ENCODE measurements around the gene CDS1. TPM values are rescaled to one million over a fixed set of nuclear protein-coding genes. Genes with fewer than 3 reads are reported as not detected.

Gene CDS1
- total RNA-seq, 6 donors from 2014 or later, result 6.5 to 39.8 (median 19.2) TPM

DNA sequence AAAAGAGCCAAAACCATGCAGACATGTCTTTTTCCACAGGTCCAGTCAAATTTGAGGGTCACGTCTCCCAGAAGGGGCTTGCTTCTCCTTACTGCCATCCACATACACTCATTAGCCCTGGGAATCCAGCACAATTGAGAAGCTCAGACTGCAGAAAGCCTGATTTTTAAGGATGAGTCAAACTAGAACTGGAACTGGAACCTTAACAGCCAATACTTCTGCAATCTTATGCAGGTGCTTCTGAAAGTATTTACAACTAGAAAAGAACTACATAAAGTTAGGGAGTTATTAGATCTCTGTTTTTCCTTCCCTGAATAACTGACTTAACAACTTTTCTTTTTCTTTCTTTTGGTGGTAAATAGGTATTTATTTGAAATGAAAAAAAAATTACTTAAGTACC, 86.3 kb downstream of the CDS1 start:
- Histone ChIP-seq H3K27ac (no peak overlapping the region), H3K9me3 (no peaks in the 10 kb centered on the region), H3K4me3 (no peak overlapping the region), H3K4me1 (peaks cover 0 to 6% (median 3%) of the 10 kb centered on the region in 4 donors), H3K27me3 (no peaks in the 10 kb centered on the region), H3K36me3 (peaks cover 0 to 60% (median 14%) of the 10 kb centered on the region in 4 donors)
- DNase-seq, result no peak
- TF ChIP-seq EP300 (IDR thresholded peaks at IDR 0.05) (no peak), POLR2A (IDR thresholded peaks at IDR 0.05) (no peak), CTCF (IDR thresholded peaks at IDR 0.05) (no peak), POLR2AphosphoS5 (IDR thresholded peaks at IDR 0.05) (no peak)
- WGBS, 2 donors, result 90 to 92% methylated on average over 1 of the region's 1 CpG
- no peak for ATAC-seq (ENCODE audit: low FRiP score in 2 of 2)

DNA sequence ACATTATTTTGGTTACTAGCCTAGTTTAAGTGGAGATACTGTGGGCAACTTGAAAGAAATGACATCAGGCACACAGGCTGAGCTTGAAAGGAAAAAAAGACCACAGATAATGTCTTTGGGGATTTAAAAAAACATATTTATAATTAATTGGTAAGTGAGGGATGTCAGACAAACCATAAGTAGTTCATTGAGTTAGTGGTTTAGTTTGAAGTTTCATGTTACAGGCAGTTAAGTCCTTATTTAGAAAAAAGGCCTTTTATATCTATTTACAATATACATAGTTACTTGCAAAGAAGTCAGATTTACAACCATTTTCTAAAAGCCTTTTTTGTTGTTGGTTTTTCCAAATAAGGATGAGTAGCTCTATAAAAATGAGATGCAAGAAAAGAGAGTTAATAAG, 89.2 kb downstream of the CDS1 start:
- Histone ChIP-seq H3K27me3 (no peaks in the 10 kb centered on the region), H3K36me3 (peaks cover 7 to 88% (median 23%) of the 10 kb centered on the region in 4 donors), H3K4me3 (no peak overlapping the region), H3K27ac (no peak overlapping the region), H3K9me3 (no peaks in the 10 kb centered on the region), H3K4me1 (peaks cover 0 to 6% (median 3%) of the 10 kb centered on the region in 4 donors)
- DNase-seq (no peak), ATAC-seq (ENCODE audit: low FRiP score in 2 of 2) (no peak)
- TF ChIP-seq POLR2A (IDR thresholded peaks at IDR 0.05) (no peak), EP300 (IDR thresholded peaks at IDR 0.05) (no peak), POLR2AphosphoS5 (IDR thresholded peaks at IDR 0.05) (no peak), CTCF (IDR thresholded peaks at IDR 0.05) (no peak)

DNA sequence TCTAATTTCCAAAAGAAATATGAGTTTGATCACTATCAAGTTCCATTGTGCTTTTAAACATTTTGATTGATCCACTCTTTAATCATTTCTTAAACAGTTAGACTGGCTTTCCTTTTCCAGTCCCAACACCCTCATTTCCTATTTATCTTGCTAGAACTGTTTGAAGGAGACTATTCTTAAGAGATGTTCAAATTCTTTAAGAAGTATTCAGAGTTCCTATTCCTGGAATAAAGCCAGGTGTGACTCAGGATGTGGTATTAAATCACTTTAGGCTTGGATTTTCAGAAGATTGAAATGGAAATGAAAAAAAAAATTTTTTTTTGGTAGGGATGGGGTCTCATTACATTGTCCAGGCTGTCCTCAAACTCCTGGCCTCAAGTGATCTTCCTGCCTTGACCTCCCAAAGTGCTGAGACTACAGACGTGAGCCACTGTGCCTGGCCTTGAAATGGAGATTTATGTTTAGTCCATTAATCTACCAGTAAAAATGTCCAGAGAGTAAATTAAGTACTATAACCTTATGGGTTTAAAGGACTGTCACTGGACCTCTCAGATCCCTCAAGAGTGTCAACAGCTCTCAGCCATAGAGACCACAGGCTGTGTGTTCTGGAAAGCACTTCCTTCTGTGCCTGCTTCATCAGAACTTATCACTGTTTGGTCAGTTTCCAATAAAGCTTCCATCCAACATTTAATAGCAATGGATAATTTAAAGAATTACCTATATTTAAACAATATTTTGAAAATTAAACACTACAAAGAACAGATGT, 90.7 kb downstream of the CDS1 start:
- 50 to 77% methylated on average over 1 of the region's 1 CpG for WGBS, 2 donors
- H3K4me3 ChIP-seq, result no peak overlapping the region
- peaks cover 0 to 6% (median 3%) of the 10 kb centered on the region in 4 donors for H3K4me1 ChIP-seq
- H3K9me3 ChIP-seq, result no peaks in the 10 kb centered on the region
- no peaks in the 10 kb centered on the region for H3K27me3 ChIP-seq
- H3K27ac ChIP-seq, result no peak overlapping the region
- H3K36me3 ChIP-seq, result peaks cover 12 to 94% (median 34%) of the 10 kb centered on the region in 4 donors
- no peak for TF ChIP-seq POLR2AphosphoS5 (IDR thresholded peaks at IDR 0.05)
- TF ChIP-seq EP300 (IDR thresholded peaks at IDR 0.05), result no peak
- no peak for TF ChIP-seq CTCF (IDR thresholded peaks at IDR 0.05)
- TF ChIP-seq POLR2A (IDR thresholded peaks at IDR 0.05), result no peak
- DNase-seq, result no peak
- ATAC-seq (ENCODE audit: low FRiP score in 2 of 2), result peak in 1 of 2 donors; percentile 47

GRCh38 chr4:84677093-84677492, 94.2 kb downstream of the CDS1 start:
- H3K27me3 ChIP-seq, result no peaks in the 10 kb centered on the region
- H3K4me3 ChIP-seq, result no peak overlapping the region
- H3K4me1 ChIP-seq, result peaks cover 5 to 21% (median 13%) of the 10 kb centered on the region in 4 donors
- DNase-seq (no peak), ATAC-seq (ENCODE audit: low FRiP score in 2 of 2) (no peak)
- TF ChIP-seq EP300 (IDR thresholded peaks at IDR 0.05) (no peak), POLR2AphosphoS5 (IDR thresholded peaks at IDR 0.05) (no peak), POLR2A (IDR thresholded peaks at IDR 0.05) (no peak), CTCF (IDR thresholded peaks at IDR 0.05) (no peak)
- H3K36me3 ChIP-seq, result peaks cover 16 to 89% (median 37%) of the 10 kb centered on the region in 4 donors
- H3K27ac ChIP-seq, result no peak overlapping the region
- H3K9me3 ChIP-seq, result no peaks in the 10 kb centered on the region
- 78 to 83% methylated on average over 9 of the region's 9 CpGs for WGBS, 2 donors

DNA sequence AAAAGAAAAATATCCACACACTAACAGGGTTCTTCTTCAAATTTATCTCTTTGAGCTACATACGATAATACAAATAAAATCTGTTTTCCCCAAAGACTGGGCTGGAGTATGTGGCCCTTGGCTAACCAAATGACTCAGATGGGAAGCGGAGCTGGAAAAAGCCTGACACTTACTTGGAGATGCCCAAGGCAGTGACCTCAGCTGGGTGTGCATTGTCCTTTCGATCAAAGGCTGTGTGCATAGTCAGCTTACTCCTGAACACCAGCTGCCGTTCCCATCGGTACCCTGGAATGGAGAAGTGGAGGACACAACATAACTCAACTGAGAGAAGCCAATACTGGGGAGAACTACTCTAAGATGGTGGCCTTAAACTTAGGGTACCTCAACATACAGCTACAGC, 95.1 kb downstream of the CDS1 start:
- no peaks in the 10 kb centered on the region for H3K27me3 ChIP-seq
- H3K36me3 ChIP-seq, result peaks cover 16 to 87% (median 33%) of the 10 kb centered on the region in 4 donors
- no peak for TF ChIP-seq POLR2AphosphoS5 (IDR thresholded peaks at IDR 0.05)
- no peak for TF ChIP-seq EP300 (IDR thresholded peaks at IDR 0.05)
- TF ChIP-seq CTCF (IDR thresholded peaks at IDR 0.05), result no peak
- TF ChIP-seq POLR2A (IDR thresholded peaks at IDR 0.05), result no peak
- no peaks in the 10 kb centered on the region for H3K9me3 ChIP-seq
- 96 to 98% methylated on average over 5 of the region's 5 CpGs for WGBS, 2 donors
- ATAC-seq (ENCODE audit: low FRiP score in 2 of 2) (peak in 1 of 2 donors; percentile 83), DNase-seq (no peak)
- no peak overlapping the region for H3K27ac ChIP-seq
- H3K4me1 ChIP-seq, result peaks cover 10 to 30% (median 22%) of the 10 kb centered on the region in 4 donors
- no peak overlapping the region for H3K4me3 ChIP-seq

Data from upper lobe of left lung (tissue), 6 donors.